GM12878 (cell line): ENCODE data around the gene TSPEAR. TPM values are rescaled to one million over a fixed set of nuclear protein-coding genes. Genes with fewer than 3 reads are reported as not detected.

ENCODE experiments used
- ATAC-seq: fragments of 200-7000 bp; cut with Tn5 transposase; 3 replicates; pipeline ENCODE4 v1.9.1; 2020; ENCODE audit warnings: mild to moderate bottlenecking, moderate library complexity
- BruUV-seq: library from RNA; stranded (reverse); fragments of 400-500 nt; replicated peaks from 2 replicates; lab custom pipeline; 2021; lab: Mats Ljungman, UMichigan
- CTCF ChIA-PET: fragments of 300-600 bp; sonication (Branson Sonifier 250); formaldehyde crosslinking; extraction: SDS; loops from one replicate; lab custom pipeline; 2021; ENCODE audit warnings: inconsistent platforms; lab: Yijun Ruan, JAX
- POLR2A ChIA-PET: fragments of 350-600 bp; formaldehyde crosslinking; extraction: SDS; loops from one replicate; lab custom pipeline; 2021; ENCODE audit warnings: inconsistent platforms; lab: Charles Lee
- RAD21 ChIA-PET: fragments of 300-600 bp; sonication (Branson Sonifier 250); formaldehyde crosslinking; loops from one replicate; lab custom pipeline; 2023; ENCODE audit warnings: antibody characterized with exemption; ENCODE audit not compliant: unreplicated experiment; lab: Charles Lee
- SMC1A ChIA-PET: fragments of 300-600 bp; sonication (Branson Sonifier 250); formaldehyde crosslinking; loops from one replicate; lab custom pipeline; 2023; ENCODE audit not compliant: unreplicated experiment, uncharacterized antibody; lab: Charles Lee
- DNase-seq: peaks from one replicate; pipeline ENCODE4 v3.0.0-alpha.2; 2011; ENCODE audit warnings: low read depth, low spot score
- FAIRE-seq: peaks from 3 replicates; lab custom pipeline; 2011; peaks lifted over from hg19 to GRCh38; lab: Jason Lieb, UNC
- H2AFZ ChIP-seq: 2 replicates; pipeline ENCODE4 v1.6.0; 2011; ENCODE audit warnings: low read depth, low read length, control low read depth; ENCODE audit not compliant: control insufficient read depth
- H3K27ac ChIP-seq: 2 replicates; pipeline ENCODE4 v1.5.1; 2011; ENCODE audit warnings: control low read depth; ENCODE audit not compliant: control insufficient read depth, insufficient read depth
- H3K27me3 ChIP-seq, 2 experiments: replicated peaks in 1 of 2; 2 replicates each; pipeline versions ENCODE4 v1.6.0 to v1.6.1; 2011; ENCODE audit warnings: low read length in 1 of 2; ENCODE audit not compliant: control insufficient read depth in 2 of 2, insufficient read depth in 2 of 2
- H3K36me3 ChIP-seq, 2 experiments: 2 replicates each; pipeline ENCODE4 v1.5.1; 2011; ENCODE audit warnings: low read length in 1 of 2; ENCODE audit not compliant: control insufficient read depth in 2 of 2, insufficient read depth in 2 of 2
- H3K4me1 ChIP-seq: 2 replicates; pipeline ENCODE4 v1.6.1; 2011; ENCODE audit warnings: mild to moderate bottlenecking, low read length, moderate library complexity, mixed read lengths; ENCODE audit not compliant: control insufficient read depth, insufficient read depth
- H3K4me2 ChIP-seq: 2 replicates; pipeline ENCODE4 v1.6.0; 2011; ENCODE audit warnings: control low read depth; ENCODE audit not compliant: control insufficient read depth, insufficient read depth
- H3K4me3 ChIP-seq: fragments of 200-600 bp; sonication (generic); 2 replicates; pipeline ENCODE4 v1.5.1; 2016
- H3K79me2 ChIP-seq: 2 replicates; pipeline ENCODE4 v1.6.0; 2011; ENCODE audit warnings: low read length; ENCODE audit not compliant: control insufficient read depth, insufficient read depth
- H3K9ac ChIP-seq: 2 replicates; pipeline ENCODE4 v1.8.0; 2011; ENCODE audit warnings: low read length, control low read depth, mixed read lengths; ENCODE audit not compliant: control insufficient read depth, insufficient read depth
- H3K9me3 ChIP-seq: replicated peaks from 3 replicates; pipeline ENCODE4 v1.5.1; 2011; ENCODE audit warnings: mild to moderate bottlenecking, low read length; ENCODE audit not compliant: control insufficient read depth, insufficient read depth
- H4K20me1 ChIP-seq: 2 replicates; pipeline ENCODE4 v1.6.0; 2011; ENCODE audit not compliant: control insufficient read depth, insufficient read depth
- BACH1 ChIP-seq: fragments of 450-650 bp; IDR thresholded peaks from 2 replicates; pipeline ENCODE4 v1.6.1; 2017; ENCODE audit warnings: mild to moderate bottlenecking, borderline replicate concordance
- SIN3A ChIP-seq: IDR thresholded peaks from 2 replicates; pipeline ENCODE4 v1.6.1; 2012; ENCODE audit warnings: low read depth, low read length, improper control_type of control experiment
- SMAD1 ChIP-seq: fragments of 450-650 bp; IDR thresholded peaks from 2 replicates; pipeline ENCODE4 v1.6.1; 2018; ENCODE audit warnings: mild to moderate bottlenecking, low read depth; ENCODE audit not compliant: partially characterized antibody
- WGBS: methylation state at CpG from one replicate; pipeline ENCODE4 v1.1.6; 2016; ENCODE audit warnings: low lambda C conversion rate; ENCODE audit not compliant: insufficient replicate concordance, insufficient coverage; ENCODE audit errors: missing lambda C conversion rate; 5-methylcytosine and 5-hydroxymethylcytosine counted together
- in situ Hi-C: fragments of 300-500 bp; cut with MboI; formaldehyde crosslinking; loops from 9 replicates; pipeline ENCODE4 v1.14.3; 2018; ENCODE audit warnings: mixed read lengths
- intact Hi-C: fragments of 100-400 bp; cut with micrococcal nuclease; formaldehyde crosslinking; loops from one replicate; pipeline ENCODE4 v1.14.2; 2022; ENCODE audit not compliant: unreplicated experiment
- polyA plus RNA-seq, 11 experiments: library from polyadenylated mRNA; depleted of rRNA in 4 of 11; unstranded in 6 of 11; stranded (reverse) in 5 of 11; fragments of >200 nt; fragmentation: Nextera tagmentation in 4 of 11; fragmentation: Illumina TruSeq in 1 of 11; extraction: Ambion mirVana in 4 of 11; extraction: Trizol in 1 of 11; gene quantifications; 1 replicate in 1 of 11; 2 replicates in 10 of 11; pipeline versions ENCODE4 v1.2.1 to v1.2.3, GENCODE V29; 2011 to 2016; ENCODE audit warnings: inconsistent platforms in 2 of 11, missing spikeins in 2 of 11, low read depth in 1 of 11
- total RNA-seq, 4 experiments: library from RNA; depleted of rRNA in 3 of 4; stranded (reverse); fragments of >200 nt in 3 of 4; fragmentation: Illumina TruSeq in 1 of 4; extraction: Trizol in 1 of 4; gene quantifications; 2 replicates each; pipeline versions ENCODE4 v1.2.1 to v1.2.3, GENCODE V29; 2013 to 2021
- TF ChIP-seq, protein P1 (sequence below): fragments of 450-650 bp; IDR thresholded peaks from 2 replicates; pipeline ENCODE4 v1.6.1; 2016; ENCODE audit warnings: mild to moderate bottlenecking
- TF ChIP-seq, protein P2 (sequence below): IDR thresholded peaks from 2 replicates; pipeline ENCODE4 v1.6.1; 2011; ENCODE audit warnings: borderline replicate concordance, low read depth, mild to moderate bottlenecking, moderate library complexity, low read length; ENCODE audit not compliant: insufficient read depth, poor library complexity, severe bottlenecking

The TSPEAR gene
- total and polyA plus RNA-seq, 10 of the 15 experiments (the other 5 are each of a cell fraction or from before 2014, with no cell fraction given): not detected

DNA sequence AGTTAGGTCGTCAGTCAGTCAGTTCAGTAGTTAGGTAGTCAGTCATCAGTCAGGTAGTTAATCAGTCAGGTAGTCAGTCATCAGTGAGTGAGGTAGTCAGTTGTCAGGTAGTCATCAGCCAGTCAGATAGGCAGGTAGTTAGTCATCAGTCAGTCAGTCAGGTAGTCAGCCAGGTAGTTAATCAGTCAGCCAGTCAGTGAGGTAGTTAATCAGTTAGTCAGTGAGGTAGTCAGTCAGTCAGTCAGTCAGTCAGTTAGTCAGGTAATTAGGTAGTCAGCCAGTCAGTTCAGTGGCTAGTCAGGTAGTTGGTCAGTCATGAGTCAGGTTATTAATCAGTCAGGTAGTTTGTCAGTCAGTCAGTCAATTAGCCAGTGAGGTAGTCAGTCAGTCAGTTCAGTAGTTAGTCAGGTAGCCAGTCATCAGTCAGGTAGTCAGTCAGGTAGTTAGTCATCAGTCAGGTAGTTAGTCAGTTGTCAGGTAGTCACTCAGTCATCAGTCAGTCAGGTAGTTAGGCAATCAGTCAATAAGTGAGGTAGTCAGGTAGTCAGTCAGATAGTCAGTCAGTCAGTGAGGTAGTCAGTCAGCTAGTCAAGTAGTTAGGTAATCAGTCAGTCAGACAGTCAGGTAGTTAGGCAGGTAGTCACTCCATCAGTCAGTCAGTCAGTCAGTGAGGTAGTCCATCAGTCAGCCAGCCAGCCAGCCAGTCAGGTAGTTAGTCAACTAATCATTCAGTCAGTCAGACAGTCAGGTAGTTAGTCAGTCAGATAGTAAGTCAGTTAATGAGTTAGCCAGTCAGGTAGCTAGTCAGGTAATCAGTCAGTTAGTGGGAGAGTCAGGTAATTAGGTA, 187.6 kb downstream of the TSPEAR start (continued):
- TF ChIP-seq, protein P1, sequence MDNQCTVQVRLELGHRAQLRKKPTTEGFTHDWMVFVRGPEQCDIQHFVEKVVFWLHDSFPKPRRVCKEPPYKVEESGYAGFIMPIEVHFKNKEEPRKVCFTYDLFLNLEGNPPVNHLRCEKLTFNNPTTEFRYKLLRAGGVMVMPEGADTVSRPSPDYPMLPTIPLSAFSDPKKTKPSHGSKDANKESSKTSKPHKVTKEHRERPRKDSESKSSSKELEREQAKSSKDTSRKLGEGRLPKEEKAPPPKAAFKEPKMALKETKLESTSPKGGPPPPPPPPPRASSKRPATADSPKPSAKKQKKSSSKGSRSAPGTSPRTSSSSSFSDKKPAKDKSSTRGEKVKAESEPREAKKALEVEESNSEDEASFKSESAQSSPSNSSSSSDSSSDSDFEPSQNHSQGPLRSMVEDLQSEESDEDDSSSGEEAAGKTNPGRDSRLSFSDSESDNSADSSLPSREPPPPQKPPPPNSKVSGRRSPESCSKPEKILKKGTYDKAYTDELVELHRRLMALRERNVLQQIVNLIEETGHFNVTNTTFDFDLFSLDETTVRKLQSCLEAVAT: no peak
- TF ChIP-seq SIN3A (no peak), SMAD1 (no peak)
- TF ChIP-seq, all 136 proteins: peak for 0

DNA sequence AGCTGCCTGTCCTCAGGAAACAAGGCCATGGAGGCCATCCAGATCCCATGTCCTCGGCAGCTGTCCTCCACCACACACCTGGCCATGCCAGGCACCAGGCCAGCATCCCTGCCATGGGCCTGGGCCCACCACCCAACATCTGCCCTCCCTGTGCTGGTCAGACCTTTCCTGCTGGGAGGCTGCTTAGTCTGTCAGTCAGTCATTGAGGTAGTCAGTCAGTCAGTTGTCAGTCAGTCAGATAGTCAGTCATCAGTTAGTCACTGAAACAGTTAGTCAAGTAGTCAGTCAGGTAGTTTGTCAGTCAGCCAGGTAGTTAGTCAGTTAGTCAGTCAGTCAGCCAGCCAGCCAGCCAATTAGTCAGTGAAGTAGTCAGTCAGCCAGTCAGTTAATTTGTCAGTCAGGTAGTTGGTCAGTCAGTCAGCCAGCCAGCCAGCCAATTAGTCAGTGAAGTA, 188.6 kb downstream of the TSPEAR start:
- Histone ChIP-seq H2AFZ (no peak overlapping the region), H3K36me3 (no peaks in the 10 kb centered on the region), H3K4me3 (no peak overlapping the region), H3K9ac (no peak overlapping the region), H3K4me1 (no peaks in the 10 kb centered on the region), H3K27ac (no peak overlapping the region)
- intact Hi-C loops: no loop called here
- RAD21 ChIA-PET: no interaction called here
- FAIRE-seq: no peak
- in situ Hi-C loops: no loop called here
- TF ChIP-seq, protein P2, sequence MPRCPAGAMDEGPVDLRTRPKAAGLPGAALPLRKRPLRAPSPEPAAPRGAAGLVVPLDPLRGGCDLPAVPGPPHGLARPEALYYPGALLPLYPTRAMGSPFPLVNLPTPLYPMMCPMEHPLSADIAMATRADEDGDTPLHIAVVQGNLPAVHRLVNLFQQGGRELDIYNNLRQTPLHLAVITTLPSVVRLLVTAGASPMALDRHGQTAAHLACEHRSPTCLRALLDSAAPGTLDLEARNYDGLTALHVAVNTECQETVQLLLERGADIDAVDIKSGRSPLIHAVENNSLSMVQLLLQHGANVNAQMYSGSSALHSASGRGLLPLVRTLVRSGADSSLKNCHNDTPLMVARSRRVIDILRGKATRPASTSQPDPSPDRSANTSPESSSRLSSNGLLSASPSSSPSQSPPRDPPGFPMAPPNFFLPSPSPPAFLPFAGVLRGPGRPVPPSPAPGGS: peak; percentile 85
- TF ChIP-seq BACH1: no peak
- TF ChIP-seq, all 136 proteins: peak for 1
- ChIA-PET CTCF (no interaction called here), SMC1A (interaction anchor here (0.5 kb wide), 1 partner anchor 283 kb away, joined by 3 read pairs; no protein-coding TSS in a partner anchor), POLR2A (no interaction called here)
- Histone ChIP-seq H3K4me2 (no peak overlapping the region), H3K9me3 (no peaks in the 10 kb centered on the region; the same call in 2 of the 3 replicates), H4K20me1 (no peaks in the 10 kb centered on the region), H3K27me3 (no peaks in the 10 kb centered on the region), H3K79me2 (no peaks in the 10 kb centered on the region)
- WGBS: 86% methylated on average over 1 of the region's 1 CpG
- ATAC-seq (no peak), DNase-seq (no peak)
- BruUV-seq: no TSS peak
